Mucosa of gallbladder (tissue), 1 donor: ENCODE measurements around the gene PPIL1. TPM values are rescaled to one million over a fixed set of nuclear protein-coding genes. Genes with fewer than 3 reads are reported as not detected.

Source experiments
- DNase-seq: peaks from one replicate; pipeline ENCODE4 v3.0.0-alpha.2; 2020; ENCODE audit warnings: low spot score
- total RNA-seq: library from RNA; stranded (reverse); gene quantifications from one replicate; pipeline ENCODE4 v1.2.1, GENCODE V29; 2021
- donor health status: DM: no; HTN: no; CAD: no.

The PPIL1 gene
- total RNA-seq, 1 donor from 2014 or later: 16.0 TPM

DNA sequence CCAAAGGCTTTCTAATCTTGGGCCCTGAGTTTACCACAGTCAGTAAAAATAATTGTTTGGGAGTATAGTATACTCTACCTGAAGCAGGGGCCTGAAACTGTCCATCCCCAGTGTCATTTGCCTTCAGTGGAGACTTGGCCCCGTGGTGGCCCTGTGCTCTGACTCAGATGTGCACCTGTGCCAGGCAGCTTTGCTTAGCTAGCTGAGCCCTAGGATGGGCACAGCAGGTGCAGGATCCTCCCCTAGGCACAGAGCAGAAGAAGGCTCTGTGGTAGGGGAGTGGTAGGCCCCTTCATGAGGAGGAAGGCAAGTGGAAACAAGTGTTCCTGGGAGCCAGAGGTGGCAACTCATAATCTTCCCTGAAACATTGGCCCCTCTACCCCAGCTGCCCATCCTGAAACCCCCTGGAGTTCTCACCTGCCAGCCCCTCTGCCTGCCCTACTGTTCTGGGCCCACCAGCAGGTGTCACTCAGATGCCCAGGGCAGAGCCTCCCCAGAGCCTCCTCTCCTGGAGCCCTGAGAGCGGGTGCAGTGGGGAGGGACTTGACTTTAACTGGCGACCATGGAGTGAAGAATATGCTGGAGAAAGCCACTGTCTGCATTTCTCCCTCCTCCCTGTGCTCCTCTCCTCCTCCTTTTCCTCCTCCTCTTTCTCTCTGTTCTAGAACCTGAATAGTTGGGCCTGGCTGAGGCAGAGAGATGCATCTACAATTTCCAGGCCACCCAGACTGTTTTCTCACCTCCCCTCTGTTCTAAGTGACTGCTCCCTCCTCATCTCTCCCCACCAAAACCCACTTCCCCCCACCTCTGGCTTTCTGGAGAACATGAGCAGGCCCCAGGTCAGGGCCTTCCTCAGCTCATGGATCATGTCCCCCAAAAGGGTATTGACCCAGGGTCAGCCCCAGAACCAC is 38.2 kb downstream of the PPIL1 start:
- no peak for DNase-seq

GRCh38 chr6:36834576-36835341 is 39.8 kb downstream of the PPIL1 start:
- no peak for DNase-seq

DNA sequence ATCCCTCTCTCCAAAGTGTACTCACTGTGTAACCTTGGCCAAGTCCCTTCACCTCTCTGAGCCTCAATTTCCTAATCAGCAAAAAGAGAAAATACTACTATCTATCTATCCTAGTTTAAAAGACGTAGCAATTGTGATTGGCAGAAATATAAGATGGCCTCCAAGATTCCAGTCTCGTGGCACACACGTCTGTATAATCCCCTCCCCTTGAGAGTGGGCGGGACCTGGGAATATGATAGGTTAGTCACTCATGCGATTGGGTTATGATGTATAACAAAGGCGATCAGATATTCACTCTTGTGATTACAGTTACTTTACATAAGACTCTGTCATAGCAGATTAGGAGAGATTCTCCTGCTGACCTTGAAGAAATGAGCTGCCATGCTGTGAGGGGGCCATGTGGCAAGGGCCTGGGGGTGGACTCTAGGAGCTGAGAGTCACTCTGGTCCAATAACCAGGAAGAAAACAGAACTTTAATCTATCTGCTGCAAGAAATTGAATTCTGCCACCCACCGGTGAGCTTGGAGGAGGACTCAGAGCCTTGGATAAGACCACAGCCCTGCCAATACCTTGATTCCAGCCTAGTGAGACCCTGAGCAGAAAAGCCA is 41.3 kb downstream of the PPIL1 start:
- DNase-seq: no peak

DNA sequence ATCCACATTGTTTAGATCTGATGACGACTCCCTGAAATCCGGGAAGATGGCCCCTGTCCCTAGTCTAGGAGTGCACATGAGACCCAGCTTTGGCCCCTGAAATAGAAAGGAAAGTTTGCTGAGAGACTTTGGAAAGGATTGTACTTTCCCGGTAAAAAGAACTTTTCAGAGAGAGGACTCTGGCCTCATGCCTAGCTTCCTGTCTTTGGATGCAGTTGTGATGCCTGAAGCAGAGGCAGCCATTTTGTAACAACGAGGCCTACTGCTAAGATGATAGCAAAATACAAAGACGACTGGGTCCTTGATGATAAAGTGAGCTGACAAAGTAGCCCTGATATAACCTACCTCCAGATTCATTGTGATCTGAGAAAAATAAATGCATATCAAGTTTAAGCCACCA is 42.3 kb downstream of the PPIL1 start:
- no peak for DNase-seq

- DNase-seq: no peak
Observed at GRCh38 chr6:36830577-36830976, 44.0 kb downstream of the PPIL1 start.

DNA sequence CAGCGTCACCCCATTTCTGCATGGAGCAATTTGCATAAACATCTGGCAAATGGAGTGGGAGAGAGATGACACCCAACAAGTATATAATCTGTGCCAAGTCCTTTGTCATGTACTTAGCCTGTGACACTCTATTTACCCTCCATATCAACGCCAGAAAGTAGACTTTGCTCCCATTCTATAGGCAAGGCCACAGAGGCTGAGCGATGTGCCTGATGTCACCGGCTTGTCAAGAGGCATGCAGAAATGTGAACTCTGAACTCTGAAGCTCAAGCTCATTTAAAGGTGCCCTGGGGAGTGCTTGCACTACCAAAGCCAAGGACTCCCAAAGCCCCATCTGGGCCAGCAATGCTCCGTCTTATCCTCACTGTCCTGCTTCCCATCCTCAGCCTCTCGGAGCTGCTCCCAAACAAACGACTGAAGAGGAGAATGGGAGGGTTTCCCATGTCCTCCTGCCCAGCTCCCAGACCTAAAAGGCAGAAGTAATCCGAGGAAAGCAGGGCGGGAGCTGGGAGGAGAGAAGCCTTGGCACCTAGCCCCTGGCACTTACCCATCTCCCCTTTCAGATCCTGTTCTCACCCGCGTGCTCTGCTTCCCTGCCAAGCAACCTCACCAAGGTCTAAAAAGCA is 44.6 kb downstream of the PPIL1 start:
- peak; percentile 73 for DNase-seq

DNA sequence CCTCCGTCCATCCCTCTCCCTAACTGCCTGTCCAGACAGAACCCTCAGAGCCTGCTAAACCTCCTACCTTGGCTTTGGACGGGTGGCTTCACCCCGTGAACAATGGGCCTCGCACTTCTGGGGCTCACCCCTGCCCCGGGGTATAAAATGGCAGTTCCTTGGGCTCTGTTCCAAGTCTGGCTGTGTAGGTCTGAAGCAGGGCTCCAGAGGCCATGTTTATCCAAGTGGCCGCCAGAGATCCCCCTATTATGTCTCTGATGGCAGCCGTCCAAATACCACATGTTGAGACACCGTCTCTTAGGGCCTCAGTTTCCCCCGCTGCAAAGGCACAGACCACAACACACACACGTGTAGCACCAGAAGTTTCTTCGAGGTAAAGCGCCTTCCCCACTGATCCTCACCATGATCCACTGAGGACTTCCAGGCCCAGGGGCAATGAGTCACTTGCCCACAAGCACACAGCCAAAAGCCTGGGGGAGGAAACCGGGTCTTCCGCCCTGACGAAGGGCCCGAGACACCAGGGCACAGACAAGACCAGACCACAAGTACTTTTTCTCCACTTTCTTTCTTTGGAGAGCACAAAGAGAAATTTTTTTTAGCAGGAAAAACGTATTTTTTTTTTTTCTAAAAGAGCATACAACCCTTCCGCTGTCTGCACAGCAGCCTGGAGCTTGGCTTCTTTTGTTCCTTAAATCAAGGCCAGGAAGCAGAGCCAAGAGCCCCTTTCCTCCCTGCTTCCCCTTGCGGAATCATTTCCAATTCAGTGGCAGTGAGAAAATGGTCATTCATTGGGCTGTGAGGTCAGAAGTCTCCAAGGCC is 47.1 kb downstream of the PPIL1 start:
- no peak for DNase-seq

DNA sequence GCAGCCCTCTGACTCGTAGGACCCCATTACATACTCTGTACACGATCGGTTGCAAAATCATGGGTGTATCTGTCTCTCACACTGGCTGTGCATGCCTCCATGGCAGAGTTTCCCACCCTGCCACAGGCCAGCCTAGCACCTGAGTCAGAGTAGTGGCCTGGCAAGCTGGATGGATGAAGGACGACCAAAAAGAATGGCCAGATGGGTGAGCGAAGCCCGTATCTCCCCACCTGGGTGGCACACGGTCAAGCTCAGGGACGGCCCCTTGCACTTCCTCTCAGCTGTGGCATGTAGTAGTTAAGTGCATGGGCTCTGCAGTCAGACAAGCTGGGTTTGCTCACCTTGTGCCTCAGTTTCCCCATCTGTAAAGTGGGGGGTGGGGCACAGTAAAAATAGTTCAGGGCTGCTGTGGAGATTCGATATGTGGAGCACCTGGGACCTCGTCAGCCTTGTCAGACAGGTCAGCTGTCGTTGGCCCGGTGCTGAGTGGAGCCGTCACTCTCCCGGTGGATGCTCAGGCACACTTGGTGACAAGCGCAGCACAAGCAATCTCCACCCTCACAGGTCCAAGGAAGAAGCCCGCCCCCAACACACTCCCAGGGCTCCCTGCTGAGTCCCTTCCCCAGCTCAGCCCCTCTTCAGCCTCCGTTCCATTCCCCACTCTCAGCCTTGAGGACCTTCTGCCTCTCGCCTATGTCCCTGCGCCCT is 47.9 kb downstream of the PPIL1 start:
- DNase-seq: no peak

GRCh38 chr6:36825994-36826393 is 48.6 kb downstream of the PPIL1 start:
- DNase-seq: no peak

- no peak for DNase-seq
Observed at GRCh38 chr6:36825452-36825851, 49.2 kb downstream of the PPIL1 start.

- no peak for DNase-seq
Observed at GRCh38 chr6:36824253-36824652, 50.4 kb downstream of the PPIL1 start.

DNA sequence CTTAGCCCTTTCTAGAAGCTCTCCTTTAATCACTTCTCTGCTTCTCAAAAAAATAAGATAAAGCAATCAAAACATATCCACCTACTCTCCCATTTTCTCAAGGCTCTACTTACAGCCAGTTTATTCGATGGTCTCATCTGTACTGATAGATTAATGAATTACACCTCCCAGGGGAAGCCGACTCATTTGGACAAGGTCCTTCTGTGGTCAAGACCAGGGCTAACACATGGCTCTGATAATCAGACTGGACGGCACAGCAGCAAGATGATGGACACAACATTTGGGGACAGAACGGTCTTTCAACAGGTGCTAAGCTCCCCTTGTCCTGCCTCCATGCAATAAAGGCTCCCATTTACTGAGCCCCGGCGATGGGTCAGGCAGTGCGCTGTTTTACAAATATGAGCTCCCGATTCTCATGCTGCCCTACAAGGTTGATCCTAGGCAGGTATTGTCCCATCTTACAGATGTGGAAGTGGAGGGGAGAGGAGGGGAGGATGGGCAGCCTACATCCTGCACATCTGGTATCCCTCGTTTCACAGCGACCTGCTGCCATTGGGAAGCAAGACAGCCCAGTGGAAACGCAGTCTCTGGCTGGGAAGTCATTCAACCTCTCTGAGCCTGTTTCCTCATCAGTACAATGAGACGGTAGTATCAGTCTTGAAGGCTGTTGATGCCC is 51.0 kb downstream of the PPIL1 start:
- no peak for DNase-seq

DNA sequence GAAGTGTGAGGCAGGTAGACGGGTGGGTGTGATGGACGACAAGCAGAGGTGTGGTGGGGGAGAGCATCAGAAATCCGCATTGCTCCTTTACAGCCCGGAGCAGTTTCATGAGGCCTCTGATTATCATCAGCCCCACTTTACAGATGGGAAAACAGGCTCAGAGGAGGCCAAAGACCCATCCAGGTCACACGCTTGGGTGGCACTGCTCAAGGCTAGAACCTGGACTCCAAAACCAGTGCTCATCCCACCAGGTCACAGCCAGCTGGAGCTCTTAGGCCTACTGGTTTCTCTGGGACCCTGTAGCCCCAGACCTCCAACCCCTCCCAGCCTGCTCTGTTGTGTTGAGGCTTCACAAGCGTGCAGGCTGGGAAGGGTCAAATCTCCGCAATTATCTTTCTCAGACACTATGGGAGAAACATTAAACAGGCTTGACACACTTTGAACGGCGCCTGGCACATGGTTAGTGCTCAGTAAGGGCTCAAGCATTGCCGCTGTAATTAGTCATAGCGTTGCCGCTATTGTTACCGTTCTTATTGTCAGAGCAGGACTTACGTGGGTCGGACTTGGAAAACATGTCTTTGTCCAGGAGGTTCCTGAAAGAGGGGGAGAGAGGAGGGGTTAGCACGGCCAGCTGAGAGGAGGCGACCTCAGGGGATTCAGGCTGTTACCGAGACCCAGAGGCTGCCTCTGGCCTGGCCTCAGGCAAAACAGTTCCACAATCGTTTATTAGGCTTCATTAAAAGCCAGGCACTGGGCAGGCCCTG is 51.9 kb downstream of the PPIL1 start:
- no peak for DNase-seq

DNA sequence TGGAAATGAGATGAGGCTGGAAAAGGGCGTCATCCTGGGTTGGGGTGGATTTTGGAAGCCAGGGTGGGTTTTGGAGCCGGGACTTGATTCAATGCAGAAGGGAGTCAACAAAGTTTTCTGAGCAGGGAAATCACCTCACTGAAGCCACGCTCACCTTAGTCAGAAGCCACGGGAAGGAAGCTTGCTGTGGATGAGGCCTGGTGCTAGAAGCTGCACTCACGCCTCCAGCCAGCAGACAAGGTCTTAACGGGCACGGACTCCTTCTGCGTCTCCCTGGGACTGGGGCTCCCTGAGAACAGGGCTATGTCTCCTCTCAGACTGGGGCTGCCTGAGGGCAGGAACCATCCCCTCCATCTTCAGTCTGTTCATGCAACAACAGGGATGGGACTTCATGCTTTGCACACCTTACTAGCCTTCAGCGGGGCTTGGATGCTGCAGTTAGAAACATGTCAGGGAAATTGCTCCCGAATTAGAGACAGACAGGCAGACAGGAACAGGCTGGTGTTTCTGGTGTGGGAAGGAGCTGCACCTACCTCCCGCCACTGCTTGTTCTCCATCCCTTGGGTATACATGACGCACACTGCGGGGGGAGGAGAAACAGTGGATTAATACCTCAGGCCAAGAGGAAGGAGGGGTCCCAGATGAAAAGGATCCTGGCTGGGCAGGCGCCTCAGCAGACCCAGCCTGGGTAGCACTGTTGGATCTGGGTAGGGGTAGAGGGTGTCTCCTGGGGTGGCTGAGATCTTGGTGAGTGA is 52.8 kb downstream of the PPIL1 start:
- no peak for DNase-seq

GRCh38 chr6:36820700-36821580 is 53.7 kb downstream of the PPIL1 start:
- DNase-seq: no peak

DNA sequence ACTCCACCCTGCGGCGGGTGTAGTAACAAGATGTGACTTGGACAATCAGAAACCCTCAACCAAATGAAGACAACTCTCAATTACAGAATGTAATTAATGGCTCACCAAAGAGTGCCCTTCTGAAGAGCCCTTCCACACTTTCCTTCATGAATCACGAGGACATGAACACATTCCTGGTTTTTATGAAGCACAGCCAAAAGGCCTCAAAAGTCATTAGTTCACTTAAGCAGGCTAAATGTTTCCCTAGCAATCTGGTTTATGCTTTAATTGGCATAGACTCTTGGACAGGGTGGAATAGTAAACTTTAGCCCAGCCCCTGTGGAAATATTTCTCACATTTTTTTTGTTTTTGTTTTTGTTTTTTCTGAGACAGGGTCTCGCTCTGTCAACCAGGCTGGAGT is 55.8 kb downstream of the PPIL1 start:
- no peak for DNase-seq

DNA sequence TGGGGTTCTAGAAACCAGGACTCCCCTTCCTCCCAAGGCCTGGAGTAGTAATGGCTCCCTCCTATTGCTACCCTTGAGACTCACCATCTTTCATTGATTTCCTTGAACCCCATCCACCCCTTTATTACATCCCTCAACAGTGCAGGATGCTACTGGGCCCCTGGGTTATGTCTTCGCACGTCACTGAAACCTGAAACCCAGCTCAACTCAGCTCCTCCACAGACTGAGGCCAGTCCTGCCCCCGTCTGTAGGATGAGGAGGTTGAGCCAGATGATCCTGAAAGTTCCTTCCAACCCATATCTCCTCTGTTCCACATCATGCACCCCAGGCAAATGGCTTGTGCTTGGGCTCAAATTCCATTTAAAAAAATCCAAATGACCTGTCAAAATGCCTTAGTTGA is 56.8 kb downstream of the PPIL1 start:
- DNase-seq: no peak
